Ovary (tissue), 9 donors: ENCODE data around the gene BGN. TPM values are rescaled to one million over a fixed set of nuclear protein-coding genes. Genes with fewer than 3 reads are reported as not detected.

Source experiments
- DNase-seq, 5 donors: peaks; one replicate each; pipeline ENCODE4 v3.0.0-alpha.2; 2019 to 2020
- H3K27ac ChIP-seq, 2 donors: fragments of 200-600 bp; one replicate each; pipeline versions ENCODE4 v1.5.1 to v1.8.0; 2019 to 2022
- H3K27me3 ChIP-seq: fragments of 200-600 bp; one replicate; pipeline ENCODE4 v1.8.0; 2022
- H3K36me3 ChIP-seq: fragments of 200-600 bp; sonication (generic); one replicate; pipeline ENCODE4 v1.5.1; 2019
- H3K4me1 ChIP-seq: one replicate; pipeline ENCODE4 v1.8.1; 2013; ENCODE audit warnings: mild to moderate bottlenecking, moderate library complexity; ENCODE audit not compliant: insufficient read depth
- H3K4me3 ChIP-seq: fragments of 200-600 bp; sonication (generic); one replicate; pipeline ENCODE4 v1.5.1; 2017
- H3K9me3 ChIP-seq, 2 donors: fragments of 200-600 bp in 1 of 2; sonication (generic) in 1 of 2; one replicate each; pipeline versions ENCODE4 v1.5.1 to v1.8.1; 2013 to 2019; ENCODE audit warnings: mild to moderate bottlenecking in 1 of 2, moderate library complexity in 1 of 2
- EP300 ChIP-seq: sonication (generic); formaldehyde crosslinking; IDR thresholded peaks from one replicate; pipeline ENCODE4 v1.6.1; 2017; ENCODE audit warnings: antibody characterized with exemption
- POLR2A ChIP-seq: fragments of 450-650 bp; IDR thresholded peaks from one replicate; pipeline ENCODE4 v1.6.1; 2017; ENCODE audit warnings: antibody characterized with exemption, mild to moderate bottlenecking, moderate library complexity
- WGBS, 3 donors: extraction: QIAGEN DNeasy Blood & Tissue Kit in 1 of 3; methylation state at CpG; one replicate each; pipeline versions ENCODE4 v1.1.5 to v1.1.7; 2013 to 2017; 5-methylcytosine and 5-hydroxymethylcytosine counted together
- intact Hi-C, 4 donors: fragments of 100-400 bp; cut with DNase I; formaldehyde crosslinking; loops; one replicate each; pipeline versions ENCODE4 v1.11.0 to v1.15.1; 2022 to 2023
- polyA plus RNA-seq, 2 donors: library from polyadenylated mRNA; stranded (reverse); fragments of 200-250 nt in 1 of 2; fragments of 350-450 nt in 1 of 2; fragmentation: Illumina TruSeq in 1 of 2; extraction: RNeasy Lipid Tissue Mini Kit (QIAGEN cat#74804) in 1 of 2; gene quantifications; one replicate each; pipeline ENCODE4 v1.2.3, GENCODE V29; 2013 to 2014
- total RNA-seq, 7 donors: library from RNA; depleted of rRNA in 2 of 7; stranded (reverse); fragments of >200 nt in 2 of 7; fragmentation: NEBNext Ultra II Directional in 3 of 7; extraction: Animal tissue kit (Norgen Biotek cat#: 25700) in 3 of 7; gene quantifications; one replicate each; pipeline versions ENCODE4 v1.1.0 to v1.2.4, GENCODE V29; 2016 to 2023
- TF ChIP-seq, protein P1 (sequence below), 3 donors: fragments of 450-650 bp in 2 of 3; fragments of 200-600 bp in 1 of 3; IDR thresholded peaks; one replicate each; pipeline versions ENCODE4 v1.5.1 to v1.8.0; 2016 to 2022; ENCODE audit warnings: antibody characterized with exemption in 3 of 3, mild to moderate bottlenecking in 1 of 3
- donor health status: DM: no; HTN: no; CAD: no; lungs with moderate emphysema.
- donor health status: DM: no; HTN: no; CAD: no.
- donor health status: Bipolar disorder and iron deficiency.
- donor health status: DM: yes; HTN: yes; CAD: no.
- donor health status: DM: no; HTN: no; CAD: no.
- donor health status: DM: yes; HTN: yes; CAD: no.

The BGN gene
- total and polyA plus RNA-seq, 9 donors, result 10.0 to 81.7 (median 48.5) TPM

DNA sequence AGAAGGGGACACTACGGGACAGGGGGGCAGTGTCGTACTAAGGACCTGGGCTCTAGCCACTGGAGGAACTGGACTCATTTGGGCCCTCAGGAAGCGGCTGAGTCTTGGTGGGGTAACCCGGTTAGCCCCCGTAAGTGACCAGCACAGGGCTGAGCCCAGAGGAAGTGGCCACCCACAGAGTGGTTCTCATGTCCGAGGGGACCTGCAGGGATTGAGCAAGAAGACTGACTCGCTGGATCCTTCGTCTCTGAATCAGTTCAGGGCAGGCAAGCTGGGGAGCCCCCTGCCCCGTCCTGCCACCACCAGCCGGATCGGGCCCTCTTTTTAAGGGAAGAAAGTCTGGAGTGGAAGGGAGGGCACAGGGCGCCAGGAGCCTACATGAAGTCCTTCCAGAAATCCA lies 719 bp upstream of the BGN start:
- H3K27me3 ChIP-seq, result no peaks in the 10 kb centered on the region
- H3K27ac ChIP-seq, result no peak overlapping the region
- H3K9me3 ChIP-seq, result no peaks in the 10 kb centered on the region
- H3K4me1 ChIP-seq, result no peaks in the 10 kb centered on the region
- H3K4me3 ChIP-seq, result no peak overlapping the region
- no peak for DNase-seq
- H3K36me3 ChIP-seq, result no peaks in the 10 kb centered on the region
- WGBS, 3 donors, result 65 to 76% (median 75%) methylated on average over 12 of the region's 12 CpGs
- TF ChIP-seq EP300, result no peak
- no peak for TF ChIP-seq POLR2A
- TF ChIP-seq, protein P1, sequence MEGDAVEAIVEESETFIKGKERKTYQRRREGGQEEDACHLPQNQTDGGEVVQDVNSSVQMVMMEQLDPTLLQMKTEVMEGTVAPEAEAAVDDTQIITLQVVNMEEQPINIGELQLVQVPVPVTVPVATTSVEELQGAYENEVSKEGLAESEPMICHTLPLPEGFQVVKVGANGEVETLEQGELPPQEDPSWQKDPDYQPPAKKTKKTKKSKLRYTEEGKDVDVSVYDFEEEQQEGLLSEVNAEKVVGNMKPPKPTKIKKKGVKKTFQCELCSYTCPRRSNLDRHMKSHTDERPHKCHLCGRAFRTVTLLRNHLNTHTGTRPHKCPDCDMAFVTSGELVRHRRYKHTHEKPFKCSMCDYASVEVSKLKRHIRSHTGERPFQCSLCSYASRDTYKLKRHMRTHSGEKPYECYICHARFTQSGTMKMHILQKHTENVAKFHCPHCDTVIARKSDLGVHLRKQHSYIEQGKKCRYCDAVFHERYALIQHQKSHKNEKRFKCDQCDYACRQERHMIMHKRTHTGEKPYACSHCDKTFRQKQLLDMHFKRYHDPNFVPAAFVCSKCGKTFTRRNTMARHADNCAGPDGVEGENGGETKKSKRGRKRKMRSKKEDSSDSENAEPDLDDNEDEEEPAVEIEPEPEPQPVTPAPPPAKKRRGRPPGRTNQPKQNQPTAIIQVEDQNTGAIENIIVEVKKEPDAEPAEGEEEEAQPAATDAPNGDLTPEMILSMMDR (IDR thresholded peaks at IDR 0.05), result no peak
- intact Hi-C loops, result no loop called here

DNA sequence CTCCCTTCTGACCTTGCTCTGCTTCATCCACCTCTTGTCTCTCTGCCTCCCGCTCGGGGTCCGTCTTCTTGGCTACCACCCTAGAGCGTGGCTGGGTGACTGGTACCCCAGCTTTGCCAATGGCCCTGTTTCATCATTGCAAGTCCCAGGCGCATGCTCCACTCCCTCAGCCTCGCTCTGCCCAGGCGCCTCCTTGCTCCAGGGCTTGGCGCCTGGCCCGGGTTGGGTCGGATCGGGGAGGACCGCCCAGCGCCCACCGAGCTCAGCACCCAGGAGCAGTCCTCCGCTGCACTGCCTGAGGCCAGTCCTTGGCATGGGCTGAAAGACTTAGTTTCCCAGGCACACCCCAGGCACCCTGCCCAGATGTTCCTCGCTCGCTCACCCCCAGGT lies 577 bp downstream of the BGN start:
- Histone ChIP-seq H3K27ac (no peak overlapping the region), H3K4me1 (no peaks in the 10 kb centered on the region)
- intact Hi-C loops, result no loop called here

GRCh38 chrX:153495903-153496589 lies 1.3 kb downstream of the BGN start:
- Histone ChIP-seq H3K36me3 (no peaks in the 10 kb centered on the region), H3K4me3 (no peak overlapping the region), H3K27me3 (no peaks in the 10 kb centered on the region), H3K9me3 (no peaks in the 10 kb centered on the region), H3K27ac (no peak overlapping the region), H3K4me1 (no peaks in the 10 kb centered on the region)
- intact Hi-C loops, result no loop called here
- no peak for DNase-seq
- TF ChIP-seq, protein P1 (IDR thresholded peaks at IDR 0.05), result no peak
- TF ChIP-seq EP300, result no peak
- TF ChIP-seq POLR2A, result no peak
- 55 to 72% (median 64%) methylated on average over 18 of the region's 18 CpGs for WGBS, 3 donors

More for the DNA sequence above, 577 bp downstream of the BGN start:
- WGBS, 3 donors, result 30 to 57% (median 41%) methylated on average over 17 of the region's 17 CpGs
- H3K9me3 ChIP-seq, result no peaks in the 10 kb centered on the region
- TF ChIP-seq EP300 (no peak), POLR2A (no peak)
- TF ChIP-seq, protein P1 (IDR thresholded peaks at IDR 0.05), result no peak
- DNase-seq, result peak in 4 of 5 donors; percentile 54 to 63 (median 57)
- H3K4me3 ChIP-seq, result no peak overlapping the region
- H3K27me3 ChIP-seq, result no peaks in the 10 kb centered on the region
- H3K36me3 ChIP-seq, result no peaks in the 10 kb centered on the region

DNA sequence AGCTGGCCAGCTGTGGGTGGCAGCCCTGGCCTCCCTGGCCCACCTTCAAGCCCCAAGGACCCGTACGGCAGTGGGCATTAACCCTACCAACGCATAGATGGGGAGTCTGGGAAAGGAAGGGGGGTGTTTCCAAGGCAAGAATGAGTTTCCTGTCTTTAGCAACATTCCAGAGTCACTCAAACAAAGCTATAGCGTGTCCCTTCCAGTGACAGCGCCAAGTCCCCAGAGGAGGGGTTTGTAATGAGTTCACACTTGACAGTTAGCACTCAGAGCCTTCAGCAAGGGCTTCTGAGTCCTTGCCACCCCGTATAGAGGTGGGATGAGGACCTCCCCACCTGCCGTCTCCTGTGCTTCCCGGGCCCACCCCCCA lies 1.8 kb downstream of the BGN start:
- Histone ChIP-seq H3K27ac (no peak overlapping the region), H3K4me3 (no peak overlapping the region), H3K9me3 (no peaks in the 10 kb centered on the region), H3K36me3 (no peaks in the 10 kb centered on the region), H3K4me1 (no peaks in the 10 kb centered on the region), H3K27me3 (no peaks in the 10 kb centered on the region)
- no peak for DNase-seq
- TF ChIP-seq, protein P1 (IDR thresholded peaks at IDR 0.05), result no peak
- TF ChIP-seq POLR2A (no peak), EP300 (no peak)
- intact Hi-C loops, result no loop called here
- 49 to 60% (median 58%) methylated on average over 8 of the region's 8 CpGs for WGBS, 3 donors
